GM21717 (cell line): ENCODE measurements around the gene HOXA9.

Experiments
- ATAC-seq: cut with Tn5 transposase; IDR thresholded peaks from one replicate; pipeline ENCODE4 v1.9.1; 2021; ENCODE audit warnings: mild to moderate bottlenecking, moderate library complexity; ENCODE audit not compliant: unreplicated experiment

Gene HOXA9

DNA sequence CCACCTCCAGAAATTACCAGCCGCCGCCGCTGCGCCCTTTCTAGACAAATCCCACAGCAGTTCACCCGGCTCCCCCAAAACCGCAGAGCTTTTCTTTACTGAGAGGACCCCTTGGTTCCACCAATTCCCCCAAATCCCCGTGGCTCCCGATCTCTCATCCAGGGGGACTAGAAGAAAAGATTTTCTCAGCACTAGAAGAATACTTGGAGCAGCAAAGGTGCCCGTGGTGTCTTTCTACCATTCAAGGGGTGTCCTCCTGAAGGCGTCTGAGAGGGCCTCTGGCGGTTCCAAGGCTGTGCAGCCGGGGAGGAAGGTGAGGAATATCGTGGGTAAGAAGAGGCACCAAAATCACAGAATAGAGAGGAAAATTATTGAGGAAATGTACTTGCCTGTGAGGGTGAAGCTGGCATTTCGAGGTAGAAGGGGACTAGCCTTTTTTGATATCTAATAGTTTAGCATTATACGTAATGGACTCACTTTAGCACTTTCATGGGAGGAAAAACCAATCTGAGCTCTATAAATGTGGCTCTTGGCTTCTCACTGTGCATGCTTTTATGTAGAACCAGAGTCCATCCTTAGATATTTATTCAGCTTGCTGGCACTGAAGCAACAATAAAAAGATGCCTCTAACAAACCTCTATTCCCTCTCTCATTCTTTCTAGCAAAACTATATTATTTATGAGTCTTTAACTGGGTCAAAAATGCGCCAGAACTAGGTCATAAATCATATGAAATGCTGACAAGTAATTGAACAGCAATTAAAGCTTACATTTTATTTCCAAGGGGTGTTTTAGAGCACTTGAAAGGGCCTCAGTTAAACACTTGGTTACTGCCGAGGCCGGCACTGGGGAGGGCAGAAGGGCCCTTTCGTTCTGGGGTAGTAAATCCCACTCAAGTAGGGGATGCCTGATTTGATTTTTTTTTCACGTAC, 49.0 kb downstream of the HOXA9 start:
- ATAC-seq: no peak

DNA sequence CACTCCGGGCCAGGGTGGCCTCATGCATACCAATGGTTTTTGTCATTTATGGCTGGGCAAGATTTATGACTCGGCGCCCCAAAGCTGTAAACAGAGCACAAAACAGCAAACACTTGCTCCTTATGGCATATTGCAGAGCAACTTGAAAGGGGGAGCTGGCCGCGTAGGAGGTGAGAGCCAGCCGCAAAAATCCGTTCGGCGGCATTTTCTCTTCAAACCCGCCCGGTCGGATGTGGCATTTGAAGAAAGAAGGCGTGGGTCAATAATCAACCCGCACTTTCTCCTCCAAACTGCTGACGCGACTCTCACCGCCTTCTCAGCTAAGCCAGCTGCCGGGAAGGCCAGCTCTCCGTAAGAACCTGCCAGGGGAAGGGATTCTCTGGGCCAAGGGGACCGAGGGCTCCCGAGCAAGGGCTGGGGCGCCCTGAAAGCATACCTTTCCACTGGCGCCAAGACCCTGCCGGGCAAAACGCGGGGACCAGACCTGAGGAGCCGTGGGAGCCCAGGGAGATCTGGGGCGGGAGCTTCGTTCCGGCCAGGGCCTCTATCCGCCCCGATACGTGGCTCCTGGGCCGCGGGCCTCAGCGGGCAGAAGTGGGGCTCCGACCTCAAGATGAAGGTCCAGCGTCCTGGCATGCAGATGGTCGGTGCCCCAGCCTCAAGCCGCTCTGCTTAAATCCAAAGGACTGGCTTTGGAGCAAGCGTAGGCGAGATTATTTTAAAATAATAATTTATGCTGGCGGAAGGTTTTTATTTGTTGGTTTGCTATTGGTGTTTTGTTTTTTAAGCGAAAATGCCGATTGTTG, 49.9 kb downstream of the HOXA9 start:
- ATAC-seq: no peak

DNA sequence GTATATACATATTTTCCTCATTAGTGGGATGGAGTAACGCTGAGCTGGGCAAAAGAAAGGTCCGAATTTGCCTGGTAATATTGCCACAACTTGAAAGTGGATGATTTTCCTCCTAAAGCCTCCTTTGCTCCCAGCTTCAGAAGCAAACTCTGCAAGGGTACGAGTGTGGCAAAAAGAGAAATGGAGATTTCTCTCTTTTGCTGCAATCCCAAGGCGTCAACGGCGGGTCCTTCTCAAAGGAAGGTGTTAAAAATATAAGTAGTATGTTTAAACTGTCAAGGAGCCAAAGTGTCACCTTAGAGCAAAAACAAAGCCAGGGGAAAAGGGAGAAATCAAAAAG, 50.5 kb downstream of the HOXA9 start:
- ATAC-seq: no peak

DNA sequence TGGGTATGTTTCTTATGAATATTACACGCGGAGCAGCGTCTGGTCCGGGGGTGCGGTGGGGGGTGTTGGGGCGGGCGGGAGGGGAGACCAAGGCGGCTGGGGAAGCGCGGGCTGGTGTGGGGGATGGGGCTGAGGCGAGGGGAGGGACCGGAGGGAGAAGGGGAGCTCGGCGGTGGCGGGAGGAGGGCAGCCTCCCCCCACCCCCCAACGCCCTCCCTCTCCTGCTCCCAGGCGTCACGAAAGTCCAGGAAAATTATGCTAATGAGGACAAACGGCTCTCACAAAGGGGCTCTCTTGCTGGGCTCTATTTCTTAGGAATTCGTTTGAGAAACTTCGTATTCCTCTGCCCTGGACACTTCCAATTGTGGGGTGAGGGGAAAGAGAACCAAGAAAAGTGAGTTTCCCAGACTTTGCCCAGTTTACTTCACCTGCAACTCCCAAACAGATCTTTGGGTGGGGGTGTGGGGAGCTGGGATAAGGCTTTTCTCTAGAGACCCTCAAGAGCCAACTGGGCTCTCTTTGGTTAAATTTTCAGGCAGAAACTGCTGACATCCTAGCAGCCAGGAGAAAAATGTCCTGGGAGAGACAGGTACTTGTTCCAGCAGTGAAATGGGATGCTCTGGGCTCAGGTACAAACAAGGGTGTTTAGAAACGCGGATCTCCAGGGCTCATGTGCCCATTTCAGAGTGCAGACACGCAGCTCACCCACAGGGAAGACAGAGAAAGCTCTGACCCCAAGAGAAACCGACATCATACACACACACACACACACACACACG, 51.2 kb downstream of the HOXA9 start:
- ATAC-seq: no peak

DNA sequence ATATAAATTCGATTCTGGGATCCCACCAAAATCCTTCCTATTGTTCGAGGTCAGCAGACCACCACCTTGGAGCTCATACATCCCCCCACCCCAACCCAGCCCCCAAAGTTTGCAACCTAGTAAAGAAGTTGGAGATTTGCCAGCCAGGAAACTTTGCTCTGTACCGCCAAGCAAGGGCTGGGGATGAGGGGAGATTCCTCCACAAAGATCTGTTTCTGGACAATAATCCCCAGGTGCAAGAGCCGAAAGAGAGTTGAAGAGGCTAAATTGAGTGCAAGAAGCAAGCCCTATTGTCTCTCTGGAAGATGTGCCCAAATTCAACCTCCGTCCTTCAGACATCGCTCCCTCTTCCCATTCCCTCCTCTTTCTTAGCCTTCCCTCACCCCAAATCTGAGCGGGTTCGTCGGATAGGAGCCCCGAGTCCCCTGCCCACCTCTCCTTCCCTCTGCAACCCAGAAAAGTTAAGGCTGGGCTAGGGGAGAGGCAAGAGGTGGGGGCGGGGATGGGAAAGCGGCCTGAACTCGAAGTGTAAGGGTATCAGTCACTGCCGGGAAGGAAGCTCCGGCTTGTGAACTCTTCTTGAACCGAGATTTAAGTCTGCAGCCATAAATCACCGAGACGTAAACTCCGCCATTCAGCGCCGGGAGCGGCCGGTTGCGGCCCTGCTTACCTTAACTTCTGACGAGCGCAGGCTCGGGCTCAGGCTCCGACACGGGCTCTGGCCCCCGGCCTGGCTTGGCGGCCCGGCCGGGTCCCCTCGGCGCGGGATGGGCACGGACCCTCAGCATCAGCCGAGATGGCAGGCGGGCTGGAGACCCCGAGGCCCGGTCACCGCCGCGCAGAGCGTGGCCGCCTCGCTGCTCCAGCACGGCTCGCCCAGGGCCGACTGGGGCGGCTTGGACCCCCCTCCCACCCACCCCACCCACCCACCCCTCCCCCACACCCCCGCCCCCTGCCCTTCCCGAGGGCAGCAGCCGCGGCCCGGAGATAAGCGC, 52.1 kb downstream of the HOXA9 start:
- ATAC-seq: no peak
